BJ (cell line): ENCODE measurements around the gene TNFRSF8. TPM values are rescaled to one million over a fixed set of nuclear protein-coding genes. Genes with fewer than 3 reads are reported as not detected.

Experiments
- CTCF ChIA-PET: fragments of 350-600 bp; formaldehyde crosslinking; extraction: SDS; loops from one replicate; lab custom pipeline; 2021; ENCODE audit warnings: antibody characterized with exemption, inconsistent platforms; lab: Yijun Ruan, JAX
- POLR2A ChIA-PET: fragments of 300-600 bp; sonication (Branson Sonifier 250); formaldehyde crosslinking; extraction: SDS; loops from one replicate; lab custom pipeline; 2021; ENCODE audit warnings: antibody characterized with exemption; lab: Charles Lee
- DNase-seq: peaks from one replicate; pipeline ENCODE4 v3.0.0-alpha.2; 2011; ENCODE audit warnings: low read depth
- H3K27me3 ChIP-seq: 2 replicates; pipeline ENCODE4 v1.6.0; 2011; ENCODE audit warnings: low read length; ENCODE audit not compliant: control insufficient read depth, insufficient read depth
- H3K36me3 ChIP-seq: 2 replicates; pipeline ENCODE4 v1.5.1; 2011; ENCODE audit warnings: low read length; ENCODE audit not compliant: control insufficient read depth, insufficient read depth
- H3K4me3 ChIP-seq: 2 replicates; pipeline ENCODE4 v1.5.1; 2011; ENCODE audit warnings: low read depth, mild to moderate bottlenecking, control low read depth, low read length
- polyA plus RNA-seq: library from polyadenylated mRNA; depleted of rRNA; stranded (reverse); fragments of >200 nt; gene quantifications from 2 replicates; pipeline ENCODE4 v1.2.3, GENCODE V29; 2011
- TF ChIP-seq, protein P1 (sequence below): IDR thresholded peaks from 2 replicates; pipeline ENCODE4 v1.5.1; 2011; ENCODE audit warnings: low read depth, mild to moderate bottlenecking, control low read depth, inconsistent platforms, low read length, moderate library complexity; ENCODE audit not compliant: insufficient read depth

Gene TNFRSF8
- polyA plus RNA-seq, 1 experiment, result not detected

DNA sequence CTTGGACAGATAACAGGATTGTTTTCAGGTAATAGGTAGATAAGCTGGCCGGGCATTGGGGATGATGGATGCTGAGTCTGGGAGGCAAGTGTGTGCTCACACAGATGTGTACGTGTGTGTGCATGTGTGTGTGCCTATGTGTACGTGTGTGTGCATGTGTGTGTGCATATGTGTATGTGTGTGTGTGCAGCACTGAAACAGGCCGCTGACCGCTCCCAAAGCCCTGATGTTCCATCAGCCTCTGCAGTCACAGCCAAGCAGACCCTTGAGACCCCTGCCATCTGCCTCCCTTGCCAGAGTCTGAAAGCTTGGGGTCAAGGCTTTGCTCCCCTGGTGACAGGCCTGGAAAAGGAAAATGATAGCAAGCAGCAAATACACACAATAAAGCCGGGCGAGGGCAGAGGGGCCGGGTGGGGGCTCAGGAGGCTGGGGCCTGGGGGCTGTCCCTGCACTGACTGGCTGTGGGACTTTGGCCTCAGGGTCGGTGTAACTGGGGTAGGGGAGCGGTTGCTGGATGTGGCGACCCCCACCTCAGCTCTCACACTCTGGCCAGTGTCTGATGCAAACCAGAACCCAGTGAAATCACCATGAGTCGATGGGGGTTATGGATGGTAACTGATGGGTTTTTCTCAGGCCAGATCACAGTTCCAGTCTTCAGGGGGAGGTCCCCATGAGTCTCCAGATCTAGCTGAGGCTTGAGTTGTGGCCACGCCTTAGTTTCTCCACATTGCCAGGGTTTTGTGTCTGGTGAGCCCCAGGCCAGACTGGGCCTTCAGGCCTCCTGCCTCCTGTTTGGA is 9.2 kb upstream of the TNFRSF8 start:
- POLR2A ChIA-PET, result no interaction called here
- H3K27me3 ChIP-seq, result no peaks in the 10 kb centered on the region
- TF ChIP-seq, protein P1, sequence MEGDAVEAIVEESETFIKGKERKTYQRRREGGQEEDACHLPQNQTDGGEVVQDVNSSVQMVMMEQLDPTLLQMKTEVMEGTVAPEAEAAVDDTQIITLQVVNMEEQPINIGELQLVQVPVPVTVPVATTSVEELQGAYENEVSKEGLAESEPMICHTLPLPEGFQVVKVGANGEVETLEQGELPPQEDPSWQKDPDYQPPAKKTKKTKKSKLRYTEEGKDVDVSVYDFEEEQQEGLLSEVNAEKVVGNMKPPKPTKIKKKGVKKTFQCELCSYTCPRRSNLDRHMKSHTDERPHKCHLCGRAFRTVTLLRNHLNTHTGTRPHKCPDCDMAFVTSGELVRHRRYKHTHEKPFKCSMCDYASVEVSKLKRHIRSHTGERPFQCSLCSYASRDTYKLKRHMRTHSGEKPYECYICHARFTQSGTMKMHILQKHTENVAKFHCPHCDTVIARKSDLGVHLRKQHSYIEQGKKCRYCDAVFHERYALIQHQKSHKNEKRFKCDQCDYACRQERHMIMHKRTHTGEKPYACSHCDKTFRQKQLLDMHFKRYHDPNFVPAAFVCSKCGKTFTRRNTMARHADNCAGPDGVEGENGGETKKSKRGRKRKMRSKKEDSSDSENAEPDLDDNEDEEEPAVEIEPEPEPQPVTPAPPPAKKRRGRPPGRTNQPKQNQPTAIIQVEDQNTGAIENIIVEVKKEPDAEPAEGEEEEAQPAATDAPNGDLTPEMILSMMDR, result no peak
- no peaks in the 10 kb centered on the region for H3K36me3 ChIP-seq
- no peak overlapping the region for H3K4me3 ChIP-seq
- DNase-seq, result no peak
- CTCF ChIA-PET, result interaction anchor here (0.6 kb wide), 1 partner anchor 1885 kb away, joined by 3 read pairs; no protein-coding TSS in a partner anchor

DNA sequence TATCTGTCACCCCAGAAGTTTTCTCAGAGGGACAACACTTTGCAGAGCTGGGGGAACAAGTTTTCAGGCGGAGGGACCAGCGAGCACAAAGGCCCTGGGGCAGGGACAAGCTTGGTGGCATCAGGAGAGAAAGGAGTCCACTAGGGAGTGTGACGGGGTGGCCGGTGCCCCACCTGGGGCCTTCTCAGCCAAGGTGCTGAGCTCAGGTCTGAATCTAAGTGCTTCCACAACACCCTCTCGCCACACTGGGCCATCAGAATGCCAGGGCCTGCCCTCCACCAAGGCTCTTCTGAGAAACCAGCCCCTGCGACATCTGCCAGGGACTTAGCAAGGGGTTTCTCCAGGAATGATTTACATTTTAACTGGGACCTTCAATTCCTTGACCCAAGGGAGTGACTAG is 7.8 kb upstream of the TNFRSF8 start:
- Histone ChIP-seq H3K4me3 (no peak overlapping the region), H3K27me3 (peaks cover 3% of the 10 kb centered on the region; the same call in 1 of the 2 replicates), H3K36me3 (no peaks in the 10 kb centered on the region)
- CTCF ChIA-PET, result interaction anchor here (0.6 kb wide), 1 partner anchor 270 kb away, joined by 3 read pairs; no protein-coding TSS in a partner anchor
- TF ChIP-seq, protein P1, result no peak
- POLR2A ChIA-PET, result no interaction called here
- DNase-seq, result no peak

DNA sequence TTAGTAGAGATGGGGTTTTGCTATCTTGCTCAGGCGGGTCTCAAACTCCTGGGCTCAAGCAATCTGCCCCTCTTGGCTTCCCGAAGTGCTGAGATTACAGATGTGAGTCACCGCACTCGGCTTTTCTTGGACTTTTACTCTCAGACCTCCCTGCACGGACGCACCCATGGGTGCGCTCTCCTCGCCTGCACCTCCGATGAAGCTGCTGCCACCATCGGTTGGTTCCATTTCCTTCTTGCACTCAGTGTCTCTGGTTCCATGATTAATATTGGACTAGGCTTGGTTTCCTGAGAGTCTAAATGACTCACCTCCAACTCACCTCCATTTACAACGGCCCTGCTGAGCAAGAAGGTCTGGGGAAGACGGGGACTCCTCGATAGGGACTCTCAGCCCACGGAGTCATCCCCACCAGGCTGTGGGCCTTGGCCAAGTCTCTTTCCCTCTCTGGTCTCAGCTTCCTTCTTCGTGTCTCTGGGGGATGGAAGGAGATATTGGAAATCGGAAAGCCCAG is 6.7 kb upstream of the TNFRSF8 start:
- H3K36me3 ChIP-seq, result no peaks in the 10 kb centered on the region
- H3K27me3 ChIP-seq, result peaks cover 5% of the 10 kb centered on the region; the same call in 1 of the 2 replicates
- no peak for DNase-seq
- no peak overlapping the region for H3K4me3 ChIP-seq
- POLR2A ChIA-PET, result no interaction called here
- TF ChIP-seq, protein P1, result no peak
- CTCF ChIA-PET, result interaction anchor here (1.5 kb wide), 1 partner anchor 23 kb away, joined by 5 read pairs; no protein-coding TSS in a partner anchor

DNA sequence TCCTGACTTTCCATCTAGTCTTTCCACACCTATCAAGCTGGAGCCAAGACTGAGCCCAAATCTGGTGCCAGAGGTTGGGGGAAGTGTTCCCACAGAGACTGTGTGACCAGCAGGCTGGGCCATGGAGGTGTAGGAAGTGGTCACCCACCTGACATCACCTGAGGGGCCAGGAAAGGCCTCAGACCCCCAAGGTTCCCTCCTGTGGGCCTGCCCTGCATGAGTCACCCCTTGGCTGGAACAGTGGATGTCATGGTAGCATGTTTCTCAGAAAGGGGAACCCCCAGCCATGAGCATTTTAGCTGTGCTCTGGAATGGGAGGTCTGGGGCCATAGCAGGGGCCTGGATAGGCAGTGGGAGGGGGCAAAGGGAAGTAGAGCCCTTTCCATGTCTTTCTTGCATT is 5.7 kb upstream of the TNFRSF8 start:
- TF ChIP-seq, protein P1, result no peak
- no peak overlapping the region for H3K4me3 ChIP-seq
- H3K27me3 ChIP-seq, result peaks cover 10% of the 10 kb centered on the region; the same call in 1 of the 2 replicates
- POLR2A ChIA-PET, result no interaction called here
- CTCF ChIA-PET, result interaction anchor here (0.5 to 1.5 kb wide), 2 partner anchors 22 to 67 kb away, joined by 3 to 5 read pairs; no protein-coding TSS in a partner anchor
- DNase-seq, result no peak
- no peaks in the 10 kb centered on the region for H3K36me3 ChIP-seq
